ENCODE results near the gene SULT6B1.

DNA sequence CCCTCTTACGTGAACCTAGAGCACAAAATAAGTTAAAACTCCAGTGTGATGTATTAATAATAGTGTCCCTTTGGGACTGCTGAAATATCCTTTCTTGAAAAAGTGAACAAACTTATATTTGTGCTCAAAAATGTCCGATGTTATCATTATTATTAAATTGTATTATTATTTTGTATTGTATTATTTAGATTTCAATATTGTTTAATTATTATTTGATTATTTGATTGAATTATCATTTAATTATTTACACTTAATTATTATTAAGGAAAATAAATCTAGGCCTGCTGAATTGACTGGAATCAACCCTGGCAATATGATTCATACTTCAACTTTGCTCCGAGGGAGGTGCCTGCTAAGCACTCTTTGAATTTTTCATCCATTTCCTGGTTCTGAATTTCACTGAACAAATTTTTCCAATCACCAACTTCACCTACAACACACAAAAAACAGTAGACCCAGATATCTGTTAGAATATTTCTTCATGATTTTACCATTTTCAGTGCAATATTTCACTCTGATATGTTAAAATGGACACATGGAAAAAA, 20.8 kb downstream of the SULT6B1 start:
- no peak for TF ChIP-seq CTCF (IDR thresholded peaks at IDR 0.05)
- no peak for TF ChIP-seq POLR2A (IDR thresholded peaks at IDR 0.05)

Measured in gastroesophageal sphincter (tissue), 3 donors.